Stimulated activated CD8-positive, alpha-beta memory T cell treated with anti-CD3 and anti-CD28 coated beads, Interleukin-15, amount 100 ng/mL, for 24 hours (primary cell): ENCODE data around the gene RNF123.

Source experiments
- DNase-seq: peaks from one replicate; pipeline ENCODE4 v3.0.0-alpha.2; 2020; ENCODE audit warnings: low read depth

The RNF123 gene

GRCh38 chr3:49703443-49703927, 14.1 kb downstream of the RNF123 start:
- DNase-seq: no peak

DNA sequence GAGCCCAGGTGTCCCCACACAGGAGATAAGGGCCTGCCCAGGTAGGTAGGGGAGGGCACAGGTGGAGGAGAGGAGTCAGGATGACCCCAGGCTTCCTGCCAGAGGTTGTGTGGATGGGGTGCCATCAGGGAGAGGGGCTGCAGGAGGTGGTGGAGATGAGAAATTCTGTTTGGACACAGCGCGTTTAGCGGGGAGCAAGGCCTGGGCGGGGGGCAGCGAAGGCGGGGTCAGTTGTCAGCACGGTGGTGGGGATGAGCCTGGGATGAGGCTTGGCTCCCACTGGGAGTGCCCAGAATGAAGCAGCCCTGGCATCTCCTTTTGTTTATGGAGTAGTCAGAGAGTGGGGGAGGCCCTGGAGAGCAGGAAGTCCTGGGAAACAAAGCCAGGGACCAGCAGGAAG, 14.6 kb downstream of the RNF123 start:
- no peak for DNase-seq

DNA sequence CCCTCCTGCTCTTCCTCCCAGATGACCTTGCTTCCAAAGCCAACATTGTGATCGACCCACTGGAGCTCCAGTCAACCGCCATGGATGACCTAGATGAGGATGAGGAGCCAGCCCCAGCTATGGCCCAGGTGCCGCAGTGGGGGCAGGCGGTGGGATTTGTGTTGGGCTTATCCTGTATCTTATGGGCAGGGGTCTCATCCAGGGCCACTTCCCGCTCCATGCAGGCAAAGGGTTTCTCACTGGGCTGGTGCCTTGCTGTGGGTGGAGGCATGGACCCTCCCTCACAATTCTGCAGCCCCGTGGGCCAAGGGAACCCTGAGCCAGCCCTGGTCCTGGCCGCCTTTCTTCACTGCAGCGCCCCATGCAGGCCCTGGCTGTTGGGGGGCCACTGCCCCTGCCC, 15.3 kb downstream of the RNF123 start:
- no peak for DNase-seq

DNA sequence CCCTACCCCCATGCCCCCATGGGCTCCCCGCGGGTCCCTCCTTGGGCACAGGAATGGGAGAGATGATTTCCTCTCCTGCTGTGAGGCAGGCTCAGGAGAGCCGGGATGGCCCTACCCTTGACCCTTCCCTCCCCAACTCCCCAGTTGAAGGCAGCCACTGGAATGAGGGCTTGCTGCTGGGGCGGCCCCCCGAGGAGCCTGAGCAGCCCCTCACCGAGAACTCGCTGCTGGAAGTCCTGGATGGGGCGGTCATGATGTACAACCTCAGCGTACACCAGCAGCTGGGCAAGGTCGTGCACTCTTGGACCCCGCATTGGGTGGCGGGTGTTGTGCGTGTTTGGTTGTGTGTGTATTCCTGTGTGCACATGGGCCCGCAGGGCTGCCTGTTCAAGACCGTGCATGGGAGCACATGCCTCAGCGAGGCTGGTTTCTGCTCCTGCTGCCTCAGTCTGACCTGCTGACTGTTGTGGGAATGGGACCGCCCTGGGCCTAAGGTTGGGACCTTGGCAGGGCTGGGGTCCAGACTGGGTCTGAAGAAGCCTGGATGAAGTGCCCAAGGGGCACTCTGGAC, 16.1 kb downstream of the RNF123 start:
- no peak for DNase-seq

GRCh38 chr3:49706456-49707112, 17.2 kb downstream of the RNF123 start:
- no peak for DNase-seq

DNA sequence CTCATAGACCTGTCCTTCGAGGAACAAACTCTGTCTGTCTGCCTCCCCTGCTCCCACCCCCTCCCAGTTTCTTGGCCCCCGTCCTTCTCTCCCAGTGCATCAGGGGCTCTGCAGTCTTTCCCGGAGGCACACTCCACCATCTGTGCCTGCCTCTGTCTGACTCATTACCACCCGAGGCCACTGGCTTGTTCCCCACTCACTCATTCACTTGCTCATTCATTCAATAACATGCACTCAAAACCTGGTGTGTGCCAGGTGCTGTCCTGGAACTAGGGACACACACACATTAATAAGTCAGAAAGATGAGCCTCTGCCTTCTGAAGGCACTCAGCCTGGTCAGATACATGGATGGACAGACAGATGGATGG, 17.7 kb downstream of the RNF123 start:
- DNase-seq: no peak

DNA sequence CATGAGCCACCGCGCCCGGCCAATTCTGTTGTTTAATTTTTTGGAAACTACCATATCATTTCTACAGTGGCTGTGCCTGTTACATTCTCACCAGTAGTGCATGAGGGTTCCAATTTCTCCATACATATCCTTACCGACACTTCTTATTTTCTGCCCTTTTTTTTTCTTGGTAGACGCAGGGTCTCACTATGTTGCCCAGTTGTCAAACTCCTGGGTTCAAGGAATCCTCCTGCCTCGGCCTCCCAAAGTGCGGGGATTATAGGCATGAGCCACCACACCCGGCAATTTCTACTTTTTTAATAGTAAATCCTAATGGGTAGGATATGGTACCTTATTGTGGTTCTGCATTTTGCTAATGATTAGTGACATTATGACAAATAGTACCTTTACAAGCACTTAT, 20.5 kb downstream of the RNF123 start:
- DNase-seq: no peak

DNA sequence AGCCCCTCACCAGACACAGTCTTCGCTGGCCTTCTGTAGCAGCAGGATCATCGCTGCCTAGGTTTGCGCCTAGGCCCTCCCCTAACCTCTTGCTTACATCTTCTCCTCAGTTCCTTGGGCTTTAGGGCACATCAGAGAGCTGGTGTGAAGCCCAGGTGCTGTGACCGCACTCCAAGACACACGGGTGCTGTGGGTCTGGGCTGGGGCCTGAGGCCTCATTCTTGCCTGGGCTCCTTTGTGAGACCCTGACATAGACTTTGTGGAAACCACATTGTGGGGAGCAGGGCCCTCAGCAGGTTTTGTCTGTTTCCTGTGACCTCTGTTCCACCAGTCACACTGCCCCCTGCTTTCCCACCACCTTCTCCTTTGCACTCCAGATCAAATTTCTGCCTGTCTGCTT, 22.1 kb downstream of the RNF123 start:
- DNase-seq: no peak

DNA sequence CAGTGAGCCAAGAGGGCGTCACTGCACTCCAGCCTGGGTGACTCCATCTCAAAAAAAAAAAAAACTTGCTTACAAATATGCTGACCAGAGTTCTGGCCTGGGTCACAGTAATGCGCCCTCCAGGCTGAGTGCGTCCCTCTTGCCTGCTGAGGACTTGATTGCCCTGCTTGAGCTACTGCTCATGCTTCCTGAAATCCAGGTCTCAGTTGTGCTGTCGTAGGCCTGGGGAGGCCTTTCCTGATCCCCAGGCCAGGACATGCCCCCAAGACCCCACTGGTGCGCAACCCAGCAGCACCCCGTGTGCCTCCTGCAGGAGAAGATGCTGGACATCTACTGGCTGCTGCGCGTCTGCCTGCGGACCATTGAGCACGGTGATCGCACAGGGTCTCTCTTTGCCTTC, 22.8 kb downstream of the RNF123 start:
- no peak for DNase-seq

GRCh38 chr3:49712631-49713317, 23.4 kb downstream of the RNF123 start:
- DNase-seq: no peak

DNA sequence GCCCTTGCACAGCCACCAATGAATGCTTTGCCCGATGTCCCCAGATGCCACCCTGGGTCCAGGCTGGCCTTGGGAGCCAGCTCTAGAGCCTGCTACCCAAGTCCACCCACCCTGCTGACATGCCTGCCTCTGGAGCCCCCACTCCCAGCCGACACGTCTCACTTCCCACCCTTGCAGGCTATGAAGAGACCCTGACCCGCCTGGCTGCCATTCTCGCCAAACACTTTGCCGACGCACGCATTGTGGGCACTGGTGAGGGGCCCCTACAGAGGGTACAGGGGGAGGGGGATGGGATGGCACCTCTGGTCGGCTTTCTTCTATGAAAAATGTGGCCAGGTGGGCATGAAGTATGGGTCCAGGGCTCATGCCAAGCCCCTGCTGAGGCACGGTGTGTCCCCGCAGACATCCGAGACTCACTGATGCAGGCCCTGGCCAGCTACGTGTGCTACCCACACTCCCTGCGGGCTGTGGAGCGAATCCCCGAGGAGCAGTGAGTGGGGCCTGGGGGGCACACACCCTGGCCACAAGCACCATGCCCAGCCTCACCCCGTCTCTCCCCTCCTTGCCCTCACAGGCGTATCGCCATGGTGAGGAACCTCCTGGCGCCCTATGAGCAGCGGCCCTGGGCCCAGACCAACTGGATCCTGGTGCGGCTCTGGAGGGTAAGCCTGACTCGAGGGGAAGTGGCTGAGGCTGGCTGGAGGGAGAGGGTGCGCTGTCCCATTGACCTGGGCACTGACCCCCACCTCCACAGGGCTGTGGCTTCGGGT, 24.2 kb downstream of the RNF123 start:
- DNase-seq: no peak

DNA sequence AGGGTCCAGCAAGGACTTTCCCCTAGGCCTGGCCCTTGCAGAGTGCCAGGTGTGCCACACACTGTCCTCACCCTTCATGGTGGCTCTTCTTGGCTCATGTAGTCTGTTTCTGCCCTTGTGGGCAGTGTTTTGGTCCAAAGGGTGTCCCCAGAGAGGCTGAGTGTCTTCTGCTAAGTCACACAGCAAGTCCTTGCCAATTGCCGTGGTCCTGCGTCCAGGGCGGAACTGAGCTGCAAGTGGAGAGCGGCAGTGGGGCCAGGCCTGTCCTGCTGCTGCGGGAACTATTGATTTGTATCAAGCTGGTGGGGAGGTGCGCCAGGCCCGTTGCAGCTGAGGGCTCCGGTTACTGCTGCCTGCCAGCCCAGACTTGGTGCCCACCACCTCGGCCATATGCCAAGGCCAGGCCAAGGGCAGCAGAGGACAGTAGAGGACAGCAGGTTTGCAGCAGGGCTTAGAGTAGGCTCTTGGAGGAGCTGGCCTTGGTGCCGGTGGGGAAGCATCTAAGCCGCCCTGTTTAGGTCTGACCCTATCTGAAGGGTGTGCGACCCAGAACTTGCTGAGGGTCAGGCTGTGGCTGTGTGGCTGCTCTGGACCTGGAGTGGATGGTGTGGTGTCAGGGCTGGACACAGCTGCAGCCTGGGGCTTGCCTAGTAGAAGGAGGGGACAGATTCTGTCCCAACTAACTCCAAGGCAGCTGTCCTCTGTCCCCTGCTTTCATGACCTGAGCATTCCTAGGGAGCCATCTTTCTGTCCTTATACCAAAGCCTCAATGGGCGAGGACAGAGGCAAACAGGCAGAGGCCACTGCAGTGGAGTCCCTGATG, 25.6 kb downstream of the RNF123 start:
- DNase-seq: no peak

- no peak for DNase-seq
These were observed 26.3 kb downstream of the RNF123 start for GRCh38 chr3:49715611-49716121.

DNA sequence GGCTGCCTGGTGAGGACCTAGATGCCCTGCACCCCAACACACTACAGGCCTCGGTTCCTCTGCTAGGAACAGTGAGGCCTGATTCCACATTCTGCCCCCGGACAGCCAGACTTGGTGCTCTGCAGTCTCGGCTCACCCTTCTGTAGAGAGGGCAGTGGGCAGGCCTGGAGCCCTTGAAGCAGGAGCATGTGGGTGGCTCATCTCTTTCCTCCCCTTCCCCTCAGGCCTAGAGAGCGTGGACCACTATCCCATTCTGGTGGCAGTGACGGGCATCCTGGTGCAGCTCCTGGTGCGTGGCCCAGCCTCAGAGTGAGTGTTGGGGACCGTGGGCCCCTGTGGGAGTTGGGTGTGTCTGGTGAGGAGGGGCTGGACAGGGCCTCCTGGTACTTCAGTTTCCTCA, 26.8 kb downstream of the RNF123 start:
- DNase-seq: no peak

- no peak for DNase-seq
These were observed 27.4 kb downstream of the RNF123 start for GRCh38 chr3:49716691-49717210.

DNA sequence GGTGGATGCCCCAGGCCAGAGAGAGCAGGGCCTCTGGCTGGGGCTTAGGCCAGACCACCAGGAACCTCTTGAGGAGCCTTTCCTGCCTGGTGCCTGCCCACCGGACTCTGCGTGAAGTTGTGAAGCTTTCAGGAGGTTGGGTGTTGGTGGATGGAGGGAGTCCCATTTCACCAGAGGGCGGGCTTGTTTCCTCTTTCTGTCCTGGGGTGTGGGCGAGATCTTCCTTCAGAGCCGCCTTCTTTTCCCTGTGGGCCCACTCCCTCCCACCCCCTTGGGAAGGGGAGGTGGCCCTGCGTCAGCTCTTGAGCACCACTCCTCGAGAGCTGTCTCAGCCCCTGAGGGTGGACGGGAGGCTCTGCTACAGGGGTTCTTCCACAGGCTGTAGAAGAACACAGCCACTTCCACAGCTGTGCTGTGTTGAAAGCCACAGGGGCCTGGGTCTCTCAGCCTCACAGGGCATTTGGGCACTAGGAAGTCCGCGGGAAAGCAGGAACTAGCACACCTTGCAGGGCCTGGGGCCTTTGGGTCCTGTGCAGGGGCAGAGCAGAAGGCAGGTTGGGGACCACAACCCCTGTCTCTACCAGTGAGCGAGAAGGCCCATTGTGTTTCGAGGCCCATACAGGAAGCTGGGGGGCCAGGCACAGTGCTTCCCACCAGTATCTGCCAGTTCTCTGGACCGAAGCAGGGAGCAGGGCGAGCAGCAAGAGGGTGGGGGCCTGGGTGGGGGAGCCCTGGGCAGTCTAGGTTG, 28.0 kb downstream of the RNF123 start:
- DNase-seq: no peak

- DNase-seq: no peak
These were observed 28.9 kb downstream of the RNF123 start for GRCh38 chr3:49717959-49718857.

GRCh38 chr3:49718858-49719213, 29.5 kb downstream of the RNF123 start:
- no peak for DNase-seq

DNA sequence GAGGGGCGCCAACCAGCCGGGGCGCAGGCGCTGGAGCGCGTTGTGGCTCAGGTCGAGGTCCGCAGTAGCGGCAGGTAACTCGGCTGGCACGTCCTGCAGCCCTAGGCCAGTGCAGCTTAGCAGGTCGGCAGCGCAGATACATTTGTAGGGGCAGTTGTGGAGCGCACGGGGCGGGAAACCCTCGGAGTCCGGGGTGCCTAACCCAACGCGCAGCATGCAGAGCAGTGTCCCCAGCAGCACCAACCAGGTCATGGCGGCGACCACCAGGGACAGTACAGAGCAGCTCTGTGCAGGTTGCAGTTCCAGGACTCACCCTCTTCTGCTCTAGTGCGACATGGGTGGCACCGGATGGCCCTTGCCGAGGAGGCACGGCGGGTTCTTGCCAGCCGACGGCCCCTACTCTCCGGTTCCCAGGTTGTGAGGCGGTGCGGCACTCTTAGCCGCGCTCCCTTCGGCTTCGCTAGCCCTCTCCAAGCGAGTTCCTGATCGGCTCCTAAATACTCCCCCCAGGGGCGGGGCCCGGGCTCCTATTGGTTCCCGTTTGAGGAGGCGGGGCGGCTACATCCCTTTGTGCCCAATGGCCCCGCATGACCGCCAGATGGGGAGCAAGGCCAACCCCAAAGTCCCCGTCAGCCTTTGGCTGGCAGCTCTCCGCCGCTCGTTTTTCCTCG, 30.0 kb downstream of the RNF123 start, which contains the start of gene AMIGO3:
Gene AMIGO3 (minus strand): TSS at position 471 of the 671 bp plus-strand sequence. CDS start 219 bp downstream, at position 252.
- peak; percentile 73 for DNase-seq
